ENCODE results near the gene RXRA.

RXRA gene

GRCh38 chr9:134460896-134461295, 134.6 kb downstream of the RXRA start:
- no peak for TF ChIP-seq REST (IDR thresholded peaks at IDR 0.05; ENCODE audit: insufficient read depth in 1 of 2, low read depth in 2 of 2, low read length in 2 of 2)
- TF ChIP-seq TAF1 (IDR thresholded peaks at IDR 0.05; ENCODE audit: borderline replicate concordance, insufficient read depth, low read length) = no peak
- no peak for TF ChIP-seq POLR2AphosphoS5 (IDR thresholded peaks at IDR 0.05; ENCODE audit: low read depth, low read length)
- no peak for TF ChIP-seq FOXP2 (optimal IDR thresholded peaks at IDR 0.05; ENCODE audit: borderline replicate concordance, extremely low read depth, extremely low read length, insufficient read depth)
- no peak for TF ChIP-seq SIN3A (IDR thresholded peaks at IDR 0.05; ENCODE audit: borderline replicate concordance, insufficient read depth, low read length)

GRCh38 chr9:134461426-134461982, 135.2 kb downstream of the RXRA start:
- TF ChIP-seq SIN3A (IDR thresholded peaks at IDR 0.05; ENCODE audit: borderline replicate concordance, insufficient read depth, low read length) (no peak), FOXP2 (optimal IDR thresholded peaks at IDR 0.05; ENCODE audit: borderline replicate concordance, extremely low read depth, extremely low read length, insufficient read depth) (no peak), TAF1 (IDR thresholded peaks at IDR 0.05; ENCODE audit: borderline replicate concordance, insufficient read depth, low read length) (no peak), POLR2AphosphoS5 (IDR thresholded peaks at IDR 0.05; ENCODE audit: low read depth, low read length) (no peak), REST (IDR thresholded peaks at IDR 0.05; ENCODE audit: insufficient read depth in 1 of 2, low read depth in 2 of 2, low read length in 2 of 2) (no peak)

- TF ChIP-seq SIN3A (IDR thresholded peaks at IDR 0.05; ENCODE audit: borderline replicate concordance, insufficient read depth, low read length) (no peak), REST (IDR thresholded peaks at IDR 0.05; ENCODE audit: insufficient read depth in 1 of 2, low read depth in 2 of 2, low read length in 2 of 2) (no peak), POLR2AphosphoS5 (IDR thresholded peaks at IDR 0.05; ENCODE audit: low read depth, low read length) (no peak), FOXP2 (optimal IDR thresholded peaks at IDR 0.05; ENCODE audit: borderline replicate concordance, extremely low read depth, extremely low read length, insufficient read depth) (no peak), TAF1 (IDR thresholded peaks at IDR 0.05; ENCODE audit: borderline replicate concordance, insufficient read depth, low read length) (no peak)
These were observed 136.1 kb downstream of the RXRA start for GRCh38 chr9:134462318-134462717.

- TF ChIP-seq REST (IDR thresholded peaks at IDR 0.05; ENCODE audit: insufficient read depth in 1 of 2, low read depth in 2 of 2, low read length in 2 of 2) (no peak), POLR2AphosphoS5 (IDR thresholded peaks at IDR 0.05; ENCODE audit: low read depth, low read length) (no peak), TAF1 (IDR thresholded peaks at IDR 0.05; ENCODE audit: borderline replicate concordance, insufficient read depth, low read length) (no peak), SIN3A (IDR thresholded peaks at IDR 0.05; ENCODE audit: borderline replicate concordance, insufficient read depth, low read length) (no peak), FOXP2 (optimal IDR thresholded peaks at IDR 0.05; ENCODE audit: borderline replicate concordance, extremely low read depth, extremely low read length, insufficient read depth) (no peak)
These were observed 137.0 kb downstream of the RXRA start for GRCh38 chr9:134463280-134463679.
